GM19438 (cell line): ENCODE measurements around the gene DNAH14.
"Not testable (repeated sequence)": the region's sequence is repeated elsewhere in the genome, so short reads cannot be mapped to it uniquely, and the experiment has no call there.

Experiments
- ATAC-seq: cut with Tn5 transposase; IDR thresholded peaks from one replicate; pipeline ENCODE4 v1.9.1; 2021; ENCODE audit warnings: low read depth; ENCODE audit not compliant: unreplicated experiment

The DNAH14 gene

DNA sequence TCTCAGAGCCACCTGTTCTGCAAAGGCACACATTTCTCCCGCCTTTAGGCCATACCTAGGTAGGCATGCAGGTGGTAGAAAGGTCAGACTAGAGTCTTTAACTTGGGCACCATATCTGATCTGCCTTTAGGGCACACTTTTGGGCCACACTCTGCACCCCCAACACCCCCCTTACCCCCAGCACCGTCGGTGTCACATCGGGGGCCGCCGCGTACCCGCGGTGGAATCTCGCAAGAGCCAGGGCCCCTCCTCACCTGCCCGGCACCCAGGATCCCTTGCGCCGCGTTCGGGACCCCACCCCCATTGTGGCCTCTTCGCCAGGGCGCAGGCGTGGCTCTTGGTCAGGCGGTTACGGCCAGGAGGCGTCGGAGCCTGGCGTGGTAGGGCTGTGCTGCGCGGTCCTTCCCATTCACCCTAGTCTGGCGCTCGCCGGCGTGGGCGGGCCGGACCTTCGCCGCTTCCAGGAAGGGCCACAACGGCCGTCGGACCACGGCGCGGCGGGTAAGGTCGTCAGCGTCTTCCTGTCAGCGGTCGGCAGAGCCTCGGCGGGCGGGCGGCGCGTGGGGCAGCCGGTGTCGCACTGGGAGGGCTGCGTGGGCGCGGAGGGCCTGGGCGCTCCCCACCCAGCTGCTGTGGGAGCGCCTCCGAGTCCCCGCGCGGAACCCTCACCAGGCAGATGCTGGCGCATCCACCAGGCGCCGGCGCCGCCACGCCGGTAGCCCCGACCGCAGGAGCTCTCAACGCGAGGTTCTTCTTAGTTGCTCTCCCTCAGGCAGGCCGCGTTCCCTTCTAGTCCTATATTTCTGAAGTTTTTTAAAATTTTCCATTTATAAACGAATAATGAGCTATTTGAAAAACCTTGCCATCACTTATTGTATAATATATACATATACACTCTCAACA is at the start of gene DNAH14:
TSS of gene DNAH14 (plus strand) at position 341 of the 903 bp plus-strand sequence. CDS start 23,028 bp downstream, outside the sequence.
- ATAC-seq = no peak

DNA sequence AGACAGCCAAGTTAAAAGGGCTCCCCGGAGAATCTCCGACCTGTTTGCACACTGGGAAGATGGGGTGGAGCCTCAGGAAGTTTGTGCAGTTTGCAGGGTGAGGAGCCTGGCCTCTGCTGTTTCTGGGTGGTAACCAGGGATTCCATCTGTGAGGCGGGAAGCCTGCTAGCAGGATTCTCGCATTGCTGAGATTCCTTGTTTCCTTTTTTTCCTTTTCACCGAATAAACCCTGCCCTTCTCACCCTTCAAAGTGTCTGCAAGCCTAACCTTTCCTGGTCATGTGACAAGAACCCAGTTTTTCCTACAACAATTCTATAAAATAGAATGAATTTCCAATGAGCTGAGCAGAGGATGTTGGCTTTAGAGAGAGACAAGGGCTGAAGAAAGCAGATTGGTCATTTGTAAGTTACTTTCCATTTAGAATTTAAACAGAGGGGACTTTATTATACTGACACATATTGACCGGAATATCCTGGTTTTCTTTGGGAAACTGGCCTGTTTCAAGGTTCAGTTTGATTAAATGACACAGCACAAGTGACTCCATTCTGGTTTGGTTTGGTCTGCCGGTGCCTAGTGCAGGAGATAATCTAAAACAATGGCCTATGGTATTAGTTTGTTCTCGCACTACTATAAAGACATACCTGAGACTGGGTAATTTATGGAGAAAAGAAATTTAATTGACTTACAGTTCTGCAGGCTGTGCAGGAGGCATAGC is 48.7 kb upstream of the DNAH14 start:
- no peak for ATAC-seq

DNA sequence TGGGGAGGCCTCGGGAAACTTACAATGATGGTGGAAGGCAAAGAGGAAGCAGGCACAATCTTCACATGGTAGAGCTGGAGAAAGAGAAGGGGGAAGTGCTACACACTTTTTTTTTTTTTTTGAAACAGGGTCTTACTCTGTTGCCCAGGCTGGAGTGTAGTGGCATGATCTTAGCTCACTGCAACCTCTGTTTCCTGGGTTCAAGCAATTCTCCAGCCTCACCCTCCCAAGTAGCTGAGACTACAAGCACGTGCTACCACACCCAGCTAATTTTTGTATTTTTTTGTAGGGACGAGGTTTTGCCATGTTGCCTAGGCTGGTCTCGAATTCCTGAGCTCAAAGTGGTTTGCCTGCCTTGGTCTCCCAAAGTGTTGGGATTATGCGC is 48.2 kb upstream of the DNAH14 start:
- not testable (repeated sequence) for ATAC-seq

DNA sequence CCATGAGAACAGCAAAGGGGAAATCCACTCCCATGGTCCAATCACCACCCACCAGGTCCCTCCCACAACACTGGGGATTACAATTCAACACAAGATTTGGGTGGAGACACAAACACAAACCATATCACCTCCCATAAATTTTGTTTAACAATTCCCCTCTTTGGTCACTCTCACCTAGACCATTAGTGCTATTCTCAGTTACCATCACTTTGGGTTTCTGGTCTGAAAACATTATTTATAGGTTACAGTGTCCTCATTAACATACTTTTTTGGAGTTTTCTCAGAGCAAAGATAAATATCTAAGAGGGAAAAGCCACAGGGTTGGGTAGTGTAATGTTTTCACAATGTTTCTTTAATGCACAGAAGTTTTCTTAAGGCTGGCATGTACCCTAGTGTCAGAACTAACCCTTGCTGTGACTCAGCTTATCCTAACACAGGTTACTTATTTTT is 47.7 kb upstream of the DNAH14 start:
- no peak for ATAC-seq

DNA sequence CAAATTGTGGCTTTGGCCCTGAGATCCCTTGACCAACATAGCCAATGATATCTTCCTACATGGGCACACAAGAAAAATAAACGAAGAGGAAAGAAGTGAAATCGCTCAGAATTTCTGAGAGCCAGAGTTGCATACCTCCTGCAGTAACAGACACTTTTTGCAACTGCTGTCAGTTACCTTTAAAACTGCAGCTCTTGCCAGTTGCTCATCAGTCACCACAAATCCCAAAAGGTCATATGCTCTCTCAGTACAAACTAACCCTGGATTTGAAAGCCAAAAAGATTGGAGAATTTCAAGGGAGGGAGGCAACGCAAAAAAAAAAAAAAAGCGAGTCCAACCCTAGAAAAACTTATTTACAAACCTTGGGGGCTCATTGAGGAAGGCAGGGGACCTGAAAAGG is 47.2 kb upstream of the DNAH14 start:
- ATAC-seq = no peak

DNA sequence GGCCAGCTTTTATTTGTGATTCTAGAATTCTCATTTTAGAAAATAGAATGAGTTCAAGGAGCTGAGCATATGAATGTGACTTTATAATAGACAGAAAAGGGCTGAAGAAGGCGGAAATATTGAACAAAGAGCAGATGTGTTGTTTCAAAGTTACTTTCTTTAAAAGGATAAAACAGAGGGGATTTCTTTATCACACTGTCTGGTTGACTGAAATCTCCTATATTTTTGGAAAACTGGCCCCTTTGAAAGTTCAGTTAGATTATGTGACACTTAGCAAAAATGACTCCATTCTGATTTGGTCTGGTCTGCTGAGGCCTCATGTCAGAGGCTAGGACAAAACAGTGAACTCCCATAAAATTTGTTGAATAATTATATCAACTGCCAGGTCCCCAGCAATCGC is 46.4 kb upstream of the DNAH14 start:
- no peak for ATAC-seq

DNA sequence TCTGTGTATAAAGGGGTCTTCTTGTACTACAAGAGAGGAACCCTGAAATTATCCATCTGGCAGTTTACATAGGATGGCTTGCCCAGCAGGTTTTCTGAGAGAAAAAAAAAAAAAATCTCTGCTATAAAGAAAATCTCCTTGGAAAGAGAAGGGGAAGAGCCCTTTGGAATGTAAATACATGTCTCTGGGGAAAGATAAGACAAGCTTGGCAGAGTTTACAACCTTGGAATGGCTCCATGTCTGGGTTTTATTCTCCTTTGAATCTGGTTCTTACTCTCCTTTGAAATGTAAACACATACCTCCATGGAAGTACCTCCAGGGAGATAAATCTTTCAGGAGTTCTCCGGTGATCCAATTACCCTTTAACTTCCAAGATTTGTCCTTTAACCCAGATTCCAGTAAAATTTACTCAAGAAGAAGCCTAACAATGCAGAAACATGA is 45.1 kb upstream of the DNAH14 start:
- ATAC-seq = no peak

DNA sequence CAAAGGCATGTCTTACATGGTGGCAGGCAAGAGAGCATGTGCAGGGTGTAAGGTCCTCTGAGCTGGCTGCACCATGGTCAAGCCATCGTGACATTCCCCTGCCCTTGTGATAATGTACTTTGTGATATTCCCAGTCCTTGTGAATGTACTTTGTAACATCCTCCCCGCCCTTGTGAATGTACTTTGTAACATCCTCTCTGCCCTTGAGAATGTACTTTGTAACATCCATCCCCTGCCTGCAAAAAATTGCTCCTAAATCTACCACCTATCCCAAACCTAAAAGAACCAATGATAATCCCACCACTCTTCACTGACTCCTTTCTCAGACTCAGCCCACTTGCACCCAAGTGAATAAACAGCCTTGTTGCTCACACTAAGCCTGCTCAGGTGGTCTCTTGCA is 44.1 kb upstream of the DNAH14 start:
- ATAC-seq = not testable (repeated sequence)

DNA sequence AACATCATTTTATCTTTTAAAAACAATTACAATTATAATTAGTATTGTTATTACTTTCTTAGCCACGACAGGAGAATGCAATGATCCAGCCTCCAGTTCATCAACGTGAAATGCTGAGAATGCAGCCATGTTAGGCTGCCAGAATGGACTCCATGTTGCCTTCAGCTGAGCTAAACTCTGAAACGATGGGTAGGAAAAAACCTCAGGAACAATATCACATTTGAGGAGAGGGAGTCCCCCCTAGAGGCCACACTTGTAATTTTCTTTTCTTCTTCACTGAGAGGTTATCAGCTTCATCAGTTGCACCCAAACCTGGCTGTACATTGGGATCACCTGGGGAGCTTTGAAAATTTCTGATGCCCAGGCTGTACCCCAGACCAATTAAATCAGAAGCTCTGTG is 34.6 kb upstream of the DNAH14 start:
- no peak for ATAC-seq

DNA sequence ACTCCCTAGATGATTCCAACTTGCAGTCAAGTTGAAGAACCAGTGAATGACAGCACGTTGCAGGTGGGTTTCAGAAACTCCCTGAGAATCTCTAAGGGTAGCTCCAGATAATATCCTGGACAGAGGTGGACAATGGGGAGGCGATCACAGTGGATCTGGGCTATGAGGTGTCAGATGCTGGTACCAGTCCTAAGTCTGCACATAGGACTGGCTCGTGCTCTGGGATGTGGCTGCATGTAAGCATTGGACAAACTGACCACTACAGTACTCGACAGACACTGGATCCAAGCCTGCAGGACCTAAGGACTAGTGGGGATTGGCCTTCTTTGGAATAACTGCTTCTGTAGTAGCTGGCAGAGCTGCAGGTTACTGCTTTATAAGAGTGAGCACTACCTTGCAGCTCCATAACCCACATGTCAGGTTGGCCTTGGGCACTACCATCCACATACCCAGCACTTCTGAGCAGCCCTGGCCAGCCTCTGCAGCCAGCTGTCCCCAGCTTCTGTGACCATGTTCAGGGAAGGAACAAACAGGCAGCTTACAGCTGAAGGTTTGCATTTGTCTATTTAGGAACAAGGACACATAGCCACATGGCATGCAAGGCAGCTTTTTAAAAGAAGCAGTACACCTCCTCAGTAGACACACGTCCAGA is 33.2 kb upstream of the DNAH14 start:
- no peak for ATAC-seq

DNA sequence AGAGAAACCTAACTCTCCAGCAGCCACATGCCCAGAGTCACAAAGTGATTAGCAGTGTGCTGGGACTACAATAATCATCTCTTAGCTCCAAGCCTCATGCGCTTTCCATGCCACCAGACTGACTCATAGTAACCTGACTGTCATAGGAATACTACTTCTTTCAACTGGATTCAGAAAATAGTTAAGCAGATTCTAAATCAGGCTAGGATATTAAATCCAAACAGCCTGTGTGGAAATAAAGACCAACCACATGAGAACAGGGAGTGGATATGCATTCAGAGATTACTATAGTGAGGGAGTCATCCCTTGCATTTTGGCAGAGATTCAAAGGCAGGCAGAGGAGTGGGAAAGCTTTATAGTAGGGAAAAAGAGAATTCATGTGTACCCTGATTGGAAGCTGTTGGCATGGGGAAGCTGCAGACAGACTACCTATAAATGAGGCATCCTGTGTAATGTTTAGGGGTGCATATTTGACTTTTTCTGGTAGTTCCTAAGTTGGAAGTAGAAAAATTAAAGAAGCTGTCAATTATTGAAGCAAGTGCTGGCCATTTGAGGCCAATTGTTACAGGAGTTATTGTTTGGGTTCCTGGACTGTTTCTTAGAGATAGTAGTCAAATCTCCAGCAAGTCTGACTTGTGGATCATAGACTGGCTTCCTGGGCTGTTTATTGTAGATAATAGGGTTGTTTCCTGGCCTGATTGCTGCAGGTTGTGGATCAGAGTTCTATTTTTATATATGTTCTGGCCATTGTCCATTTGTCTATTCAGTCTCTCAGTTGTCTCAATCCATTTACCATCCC is 31.7 kb upstream of the DNAH14 start:
- ATAC-seq = no peak

DNA sequence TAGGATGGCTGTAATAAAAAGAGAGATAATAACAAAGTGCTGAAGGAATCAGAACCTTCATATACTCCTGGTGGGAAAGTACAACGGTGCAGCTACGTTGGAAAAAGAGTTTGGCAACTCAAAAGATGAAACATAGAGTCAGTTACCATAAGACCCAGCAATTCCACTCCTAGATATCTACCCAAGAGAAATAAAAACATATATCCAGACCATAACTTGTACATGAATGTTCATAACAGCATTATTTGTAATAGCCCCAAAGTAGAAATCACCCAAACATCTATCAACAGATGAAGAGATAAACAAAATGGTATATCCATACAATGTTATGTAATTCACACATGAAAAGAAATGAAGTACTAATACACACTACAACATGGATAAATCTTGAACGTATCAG is 30.5 kb upstream of the DNAH14 start:
- no peak for ATAC-seq

DNA sequence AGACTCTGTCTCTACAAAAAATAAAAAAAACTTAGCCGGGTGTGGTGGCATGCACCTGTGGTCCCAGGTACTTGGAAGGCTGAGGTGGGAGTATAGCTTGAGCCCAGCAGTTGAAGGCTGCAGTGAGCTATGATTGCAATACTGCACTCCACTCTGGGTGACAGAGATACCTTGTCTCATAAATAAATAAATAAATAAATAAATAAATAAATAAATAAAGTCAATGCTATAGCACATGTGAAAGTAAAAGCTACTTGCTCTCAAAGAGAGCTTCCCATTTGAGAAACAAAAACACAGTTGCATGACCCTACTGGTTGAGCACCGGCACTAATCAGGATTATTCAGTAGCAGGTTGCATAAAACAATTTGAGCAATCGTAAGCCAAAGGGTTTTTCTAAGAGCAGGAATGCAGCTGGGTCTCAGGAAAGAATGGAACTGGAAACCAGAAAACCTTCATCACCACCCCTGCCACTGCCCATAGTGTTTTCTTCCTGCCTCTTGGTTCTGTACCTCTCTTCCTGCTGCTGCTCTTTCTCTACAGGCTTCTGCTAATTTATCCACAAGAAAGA is 29.3 kb upstream of the DNAH14 start:
- ATAC-seq = no peak

DNA sequence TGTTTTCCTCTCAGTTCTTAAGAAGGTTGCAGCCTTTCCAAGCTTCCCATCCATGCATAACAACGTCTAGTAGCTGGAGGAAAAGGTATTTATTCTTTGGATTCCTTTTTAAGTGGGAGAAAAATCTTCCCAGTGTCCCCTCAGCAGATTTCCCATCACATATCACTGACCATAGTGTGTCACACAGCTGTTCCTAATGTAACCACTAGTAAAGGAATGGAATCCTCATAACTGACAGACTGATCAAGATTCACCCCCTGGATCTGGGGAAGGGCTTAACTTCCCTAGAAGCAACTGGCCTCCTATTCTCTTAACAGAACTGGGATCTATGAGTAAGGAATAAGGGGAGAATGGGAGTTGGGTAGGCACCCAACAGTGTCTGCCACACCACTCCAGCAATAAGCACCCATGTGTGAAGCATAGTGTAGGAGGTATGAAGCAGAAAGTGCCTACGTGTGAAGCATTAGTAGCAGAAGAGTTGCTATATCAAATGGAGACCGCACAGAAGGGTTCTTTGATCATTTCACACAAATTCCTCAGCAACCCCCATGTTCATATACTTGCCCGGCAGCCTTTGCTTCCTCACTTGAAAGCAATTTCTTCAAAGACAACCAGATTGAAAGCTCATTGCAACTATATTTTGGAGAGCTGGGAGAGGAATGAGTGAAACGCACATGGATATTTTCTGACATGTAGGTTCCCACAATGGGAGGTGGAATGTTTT is 28.2 kb upstream of the DNAH14 start:
- ATAC-seq = no peak

DNA sequence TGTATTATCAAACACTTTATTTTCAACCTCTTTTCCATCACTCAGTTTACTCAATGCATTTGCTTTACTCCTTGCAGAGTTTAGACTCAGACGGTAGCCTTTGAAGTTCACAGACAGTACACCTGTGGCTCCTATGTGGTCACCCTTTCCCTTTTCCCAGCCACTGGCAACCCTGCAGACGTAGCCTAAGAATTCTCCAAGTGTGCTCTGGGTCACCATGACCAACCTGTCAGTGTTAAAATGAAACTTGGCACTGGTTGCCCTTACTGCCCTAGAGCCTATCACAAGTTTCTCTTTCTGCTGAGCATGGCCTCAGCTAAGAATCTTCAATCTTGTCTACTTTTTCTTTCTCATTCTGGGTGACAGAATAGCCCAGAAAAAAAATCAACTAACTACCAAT is 25.5 kb upstream of the DNAH14 start:
- ATAC-seq = no peak

DNA sequence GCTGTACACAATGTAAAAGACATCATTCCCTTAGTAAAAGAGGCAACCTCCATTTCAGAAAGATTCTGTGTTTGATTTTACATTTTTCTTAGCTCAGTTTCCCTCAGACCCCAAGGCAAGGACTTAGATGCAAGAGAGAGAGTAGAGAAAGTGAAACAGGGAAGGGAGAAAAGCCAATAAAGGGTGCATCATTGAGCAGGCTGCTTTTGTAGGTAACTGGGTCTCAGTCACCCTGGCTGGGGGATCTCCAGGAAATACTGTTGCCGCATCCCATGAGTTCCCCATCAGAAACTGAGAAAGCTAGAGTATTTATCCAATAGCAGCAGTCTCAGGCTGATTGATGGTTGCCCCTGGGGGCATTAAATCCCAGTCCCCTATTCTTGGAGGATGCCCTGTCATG is 23.1 kb upstream of the DNAH14 start:
- no peak for ATAC-seq

DNA sequence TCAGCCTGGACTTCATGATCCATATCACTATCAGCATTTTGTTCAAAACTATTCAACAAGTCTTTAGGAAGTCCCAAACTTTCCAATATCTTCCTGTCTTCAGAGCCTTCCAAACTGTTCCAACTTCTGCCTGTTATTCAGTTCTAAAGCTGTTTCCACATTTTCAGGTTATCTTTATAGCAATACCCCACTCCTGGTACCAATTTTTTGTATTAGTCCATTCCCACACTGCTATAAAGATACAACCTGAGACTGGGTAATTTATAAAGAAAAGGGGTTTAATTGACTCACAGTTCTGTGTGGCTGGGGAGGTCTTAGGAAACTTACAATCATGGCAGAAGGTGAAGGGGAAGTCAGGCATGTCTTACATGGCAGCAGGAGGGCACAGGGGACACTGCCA is 18.3 kb upstream of the DNAH14 start:
- ATAC-seq = no peak

DNA sequence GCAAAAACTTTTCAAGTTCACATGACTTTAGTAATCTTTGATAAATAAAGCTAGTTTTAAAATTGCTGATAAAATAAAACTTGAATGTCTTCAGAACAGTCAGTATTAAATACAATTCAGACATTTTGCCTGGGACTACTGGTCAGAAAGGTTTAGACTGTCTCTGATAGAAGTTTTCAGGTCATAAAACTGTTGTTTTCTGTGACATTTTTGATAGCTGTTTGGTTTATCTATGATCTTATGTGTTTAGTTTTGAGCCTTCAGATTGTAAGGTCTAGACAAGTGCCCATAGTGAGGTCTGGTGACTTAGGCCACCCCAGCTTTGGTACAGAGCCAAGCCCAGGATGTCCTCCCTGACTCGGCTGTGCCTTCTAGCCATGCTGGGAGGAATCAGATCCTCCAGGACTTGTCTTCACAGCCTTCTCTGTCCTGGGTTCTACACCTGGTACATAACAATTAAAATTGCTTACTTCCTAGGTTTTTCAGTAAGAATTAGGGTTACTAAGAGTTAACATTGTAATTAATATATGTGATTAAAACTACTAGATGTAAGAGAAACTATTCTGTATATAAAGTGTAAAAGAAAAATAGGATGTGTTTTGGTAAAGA is 15.1 kb upstream of the DNAH14 start:
- no peak for ATAC-seq

DNA sequence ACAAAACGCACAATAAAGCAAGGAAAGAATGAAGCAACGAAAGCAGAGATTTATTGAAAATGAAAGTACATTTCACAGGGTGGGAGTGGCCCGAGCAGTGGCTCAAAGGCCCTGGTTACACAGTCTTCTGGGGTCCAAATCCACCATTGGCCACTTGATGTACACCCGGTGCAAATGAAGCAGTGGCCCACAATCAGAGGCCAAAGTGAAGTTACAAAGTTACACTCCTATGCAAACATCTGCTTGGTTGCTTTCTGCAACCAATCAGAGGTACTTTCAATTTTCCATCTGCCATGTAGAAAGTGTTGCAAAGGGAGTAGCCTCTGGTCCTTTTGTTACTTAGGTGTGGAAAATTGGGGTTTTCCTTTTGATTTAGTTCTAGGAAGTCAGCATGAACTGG is 10.0 kb upstream of the DNAH14 start:
- no peak for ATAC-seq
